HepG2 (cell line): ENCODE measurements around the gene HSPB8. TPM values are rescaled to one million over a fixed set of nuclear protein-coding genes. Genes with fewer than 3 reads are reported as not detected.
A peak's percentile ranks its signal among the peaks of the same experiment; 100 is the strongest.

ENCODE experiments used
- ATAC-seq: fragments of 200-7000 bp; cut with Tn5 transposase; 3 replicates; pipeline ENCODE4 v1.9.1; 2020; ENCODE audit warnings: mild to moderate bottlenecking, moderate library complexity
- Bru-seq: library from RNA; stranded (reverse); fragments of 400-500 nt; gene quantifications from one replicate; lab custom pipeline; 2021; lab: Mats Ljungman, UMichigan
- BruChase-seq, 2 experiments: library from RNA; stranded (reverse); fragments of 400-500 nt; gene quantifications; one replicate each; lab custom pipeline; 2021; lab: Mats Ljungman, UMichigan
- BruUV-seq: library from RNA; stranded (reverse); fragments of 400-500 nt; replicated peaks from 2 replicates; lab custom pipeline; 2021; lab: Mats Ljungman, UMichigan
- CTCF ChIA-PET: fragments of 300-600 bp; formaldehyde crosslinking; extraction: SDS; loops from one replicate; lab custom pipeline; 2021; ENCODE audit warnings: low total read pairs, inconsistent platforms, low intra/inter-chr PET ratio; lab: Yijun Ruan, JAX
- POLR2A ChIA-PET: fragments of 350-600 bp; sonication (Branson Sonifier 250); formaldehyde crosslinking; loops from one replicate; lab custom pipeline; 2020; ENCODE audit warnings: antibody characterized with exemption, inconsistent platforms; lab: Yijun Ruan, JAX
- DNase-seq: peaks from one replicate; pipeline ENCODE4 v3.0.0-alpha.2; 2015; ENCODE audit warnings: low spot score
- FAIRE-seq: peaks from 3 replicates; lab custom pipeline; 2011; peaks lifted over from hg19 to GRCh38; lab: Jason Lieb, UNC
- H2AFZ ChIP-seq: one replicate; pipeline ENCODE4 v1.6.1; 2011; ENCODE audit warnings: low read length, inconsistent platforms
- H3K27ac ChIP-seq: fragments of 300-600 bp; 3 replicates; pipeline ENCODE4 v1.8.0; 2011; ENCODE audit warnings: mixed run types, mild to moderate bottlenecking, mixed read lengths, low read length, inconsistent platforms; ENCODE audit not compliant: insufficient read depth; ENCODE audit errors: extremely low read length
- H3K27me3 ChIP-seq, 2 experiments: fragments of 200-600 bp in 1 of 2; 2 replicates in 1 of 2; 3 replicates in 1 of 2; pipeline versions ENCODE4 v1.6.0 to v1.8.0; 2011; ENCODE audit warnings: low read length in 2 of 2, mild to moderate bottlenecking in 2 of 2, moderate library complexity in 2 of 2, inconsistent platforms in 1 of 2; ENCODE audit not compliant: insufficient read depth in 2 of 2, control insufficient read depth in 1 of 2
- H3K36me3 ChIP-seq, 2 experiments: fragments of 200-600 bp in 1 of 2; replicated peaks in 1 of 2; 2 replicates in 1 of 2; 3 replicates in 1 of 2; pipeline versions ENCODE4 v1.5.1 to v1.8.0; 2011; ENCODE audit warnings: low read length in 2 of 2, inconsistent platforms in 1 of 2; ENCODE audit not compliant: insufficient read depth in 2 of 2, control insufficient read depth in 1 of 2
- H3K4me1 ChIP-seq: 2 replicates; pipeline ENCODE4 v1.5.1; 2012; ENCODE audit warnings: low read length, inconsistent platforms; ENCODE audit not compliant: insufficient read depth
- H3K4me2 ChIP-seq: 2 replicates; pipeline ENCODE4 v1.6.0; 2011; ENCODE audit warnings: low read depth, low read length, inconsistent platforms
- H3K4me3 ChIP-seq, 3 experiments: fragments of 200-600 bp in 1 of 3; sonication (generic), shearing (Covaris generic) in 1 of 3; replicated peaks in 1 of 3; 2 replicates each; pipeline ENCODE4 v1.5.1; 2011 to 2016; ENCODE audit warnings: low read length in 3 of 3, inconsistent platforms in 2 of 3, low read depth in 2 of 3, mild to moderate bottlenecking in 2 of 3, control low read depth in 1 of 3, mixed read lengths in 1 of 3; ENCODE audit not compliant: insufficient read depth in 1 of 3
- H3K79me2 ChIP-seq: one replicate; pipeline ENCODE4 v1.6.1; 2011; ENCODE audit warnings: low read length, inconsistent platforms; ENCODE audit not compliant: insufficient read depth
- H3K9ac ChIP-seq: 2 replicates; pipeline ENCODE4 v1.6.0; 2011; ENCODE audit warnings: mild to moderate bottlenecking, low read depth, low read length, inconsistent platforms; ENCODE audit not compliant: insufficient read depth
- H3K9me3 ChIP-seq: 2 replicates; pipeline ENCODE4 v1.5.1; 2012; ENCODE audit warnings: mild to moderate bottlenecking, low read length
- H4K20me1 ChIP-seq: 2 replicates; pipeline ENCODE4 v1.6.0; 2011; ENCODE audit warnings: inconsistent platforms, mild to moderate bottlenecking, low read length, moderate library complexity; ENCODE audit not compliant: insufficient read depth
- PATZ1 ChIP-seq: sonication (generic); formaldehyde crosslinking; IDR thresholded peaks from 2 replicates; pipeline ENCODE4 v1.4.0; 2020; ENCODE audit warnings: missing genetic modification reagents
- TEAD3 ChIP-seq: optimal IDR thresholded peaks from 2 replicates; pipeline ENCODE3; 2016; ENCODE audit warnings: borderline replicate concordance
- ZFP36 ChIP-seq: fragments of 150-350 bp; IDR thresholded peaks from 2 replicates; pipeline ENCODE4 v1.6.1; 2018; ENCODE audit warnings: borderline replicate concordance, low read length, low read depth; ENCODE audit not compliant: partially characterized antibody
- WGBS: methylation state at CpG from one replicate; pipeline ENCODE4 v1.1.6; 2017; ENCODE audit warnings: low lambda C conversion rate; 5-methylcytosine and 5-hydroxymethylcytosine counted together
- in situ Hi-C: cut with HindIII; loops from 2 replicates; pipeline ENCODE4 v1.10.0; 2017; ENCODE audit warnings: low pct_unique_long_range_greater_than_20kb; ENCODE audit not compliant: extremely low pct_ligation_motif_present
- intact Hi-C: fragments of 100-400 bp; cut with micrococcal nuclease; formaldehyde crosslinking; loops from one replicate; pipeline ENCODE4 v1.10.0; 2022; ENCODE audit not compliant: unreplicated experiment
- long read RNA-seq, 2 experiments: library from RNA in 1 of 2; library from polyadenylated mRNA in 1 of 2; stranded (forward) in 1 of 2; unstranded in 1 of 2; transcript quantifications; one replicate each; pipeline ENCODE4 v2.0.0, GENCODE V29; 2019 to 2022
- polyA minus RNA-seq, 3 experiments: library from RNA; depleted of rRNA, polyadenylated mRNA; stranded (reverse); fragments of >200 nt; gene quantifications; 2 replicates each; pipeline ENCODE4 v1.2.3, GENCODE V29; 2011; ENCODE audit warnings: low replicate concordance in 1 of 3
- polyA plus RNA-seq, 8 experiments: library from polyadenylated mRNA; depleted of rRNA in 3 of 8; stranded (reverse) in 7 of 8; unstranded in 1 of 8; fragments of >200 nt; fragmentation: Illumina TruSeq in 4 of 8; extraction: Trizol in 4 of 8; gene quantifications; 2 replicates each; pipeline versions ENCODE4 v1.2.1 to v1.2.3, GENCODE V29; 2011 to 2016; ENCODE audit warnings: low read depth in 4 of 8, missing spikeins in 1 of 8, mixed read lengths in 1 of 8; ENCODE audit not compliant: insufficient read depth in 1 of 8
- total RNA-seq, 5 experiments: library from RNA; depleted of rRNA; stranded (reverse); fragments of >200 nt; fragmentation: Illumina TruSeq; extraction: Trizol; gene quantifications; 2 replicates each; pipeline ENCODE4 v1.2.3, GENCODE V29; 2016; ENCODE audit warnings: low read depth in 1 of 5

HSPB8 gene
- 0.44 and 0.49 TPM in 2 replicates for total RNA-seq (2016; rRNA removed; fragmentation: Illumina TruSeq; extraction: Trizol)
- total RNA-seq (2016; cell fraction: cytosol; rRNA removed; fragmentation: Illumina TruSeq; extraction: Trizol; ENCODE audit: low read depth) = 0.10 TPM in 1 of 2 replicates, not detected in the other
- 0.22 and 0.27 TPM in 2 replicates for total RNA-seq (2016; cell fraction: insoluble cytoplasmic fraction; rRNA removed; fragmentation: Illumina TruSeq; extraction: Trizol)
- total RNA-seq (2016; cell fraction: membrane; rRNA removed; fragmentation: Illumina TruSeq; extraction: Trizol) = 0.31 TPM in 2 replicates
- 0.16 and 0.50 TPM in 2 replicates for total RNA-seq (2016; cell fraction: nucleus; rRNA removed; fragmentation: Illumina TruSeq; extraction: Trizol)
- polyA plus RNA-seq (2011; rRNA removed) = 0.54 and 0.60 TPM in 2 replicates
- 0.30 and 0.64 TPM in 2 replicates for polyA plus RNA-seq (2011; cell fraction: cytosol; rRNA removed)
- polyA plus RNA-seq (2011; cell fraction: nucleus; rRNA removed) = 0.27 and 0.35 TPM in 2 replicates
- 0.16 TPM in 1 of 2 replicates, not detected in the other for polyA plus RNA-seq (2012)
- 0.10 TPM in 1 of 2 replicates, not detected in the other for polyA plus RNA-seq (2016; cell fraction: cytosol; fragmentation: Illumina TruSeq; extraction: Trizol; ENCODE audit: low read depth)
- 0.57 and 0.75 TPM in 2 replicates for polyA plus RNA-seq (2016; cell fraction: insoluble cytoplasmic fraction; fragmentation: Illumina TruSeq; extraction: Trizol; ENCODE audit: low read depth)
- polyA plus RNA-seq (2016; cell fraction: membrane; fragmentation: Illumina TruSeq; extraction: Trizol; ENCODE audit: low read depth) = 0.27 TPM in 1 of 2 replicates, not detected in the other
- 0.22 and 0.49 TPM in 2 replicates for polyA plus RNA-seq (2016; cell fraction: nucleus; fragmentation: Illumina TruSeq; extraction: Trizol; ENCODE audit: insufficient read depth, low read depth)
- polyA minus RNA-seq (2011; rRNA and poly(A)+ RNA removed; ENCODE audit: low replicate concordance) = 0.52 and 44.1 TPM in 2 replicates
- 0.53 TPM in 1 of 2 replicates, not detected in the other for polyA minus RNA-seq (2011; cell fraction: cytosol; rRNA and poly(A)+ RNA removed)
- polyA minus RNA-seq (2011; cell fraction: nucleus; rRNA and poly(A)+ RNA removed) = 0.75 and 1.2 TPM in 2 replicates
- percentile 37 among the genes with signal in this experiment for Bru-seq, nascent RNA
- BruChase-seq, experiment 1, labeled RNA remaining after a 6-hour chase = percentile 38 among the genes with signal in this experiment
- percentile 38 among the genes with signal in this experiment for BruChase-seq, experiment 2, labeled RNA remaining after a 2-hour chase
- long read RNA-seq, experiment 1, partial matches to known transcripts = 0 of 2 reads
- long read RNA-seq, experiment 1, other reads (novel, unspliced or antisense) = 0 of 2 reads
- long read RNA-seq, experiment 2, partial matches to known transcripts = 0 of 3 reads
- long read RNA-seq, experiment 2, other reads (novel, unspliced or antisense) = 2 of 3 reads

GRCh38 chr12:119178544-119179334 is at the start of gene HSPB8:
HSPB8 (plus strand) TSS chr12:119178931; CDS start chr12:119179313, 382 bp downstream.
- ChIA-PET CTCF (no interaction called here), POLR2A (no interaction called here)
- H3K9ac ChIP-seq = no peak within 1 kb of the TSS
- H2AFZ ChIP-seq = no peak within 1 kb of the TSS
- no peaks in the 10 kb centered on the region for H3K79me2 ChIP-seq
- ATAC-seq (peak; percentile 79), DNase-seq (peak; percentile 21), FAIRE-seq (no peak)
- H3K4me1 ChIP-seq = peaks cover 17% of the 10 kb centered on the region; the same call in 1 of the 2 replicates
- no peaks in the 10 kb centered on the region for H3K36me3 ChIP-seq
- peaks cover 0 to 17% of the 10 kb centered on the region in 2 experiments; a peak in 3 of 5 replicates for H3K27me3 ChIP-seq
- BruUV-seq = no TSS peak
- no peak within 1 kb of the TSS for H3K27ac ChIP-seq
- peak within 1 kb of the TSS in 1 of 3 experiments; percentile 31; a peak in 1 of 6 replicates for H3K4me3 ChIP-seq
- 5% methylated on average over 12 of the region's 33 CpGs for WGBS
- in situ Hi-C loops (no loop called here), intact Hi-C loops (no loop called here)
- H4K20me1 ChIP-seq = no peaks in the 10 kb centered on the region
- H3K4me2 ChIP-seq = peak within 1 kb of the TSS; percentile 42; the same call in 1 of the 2 replicates
- no peaks in the 10 kb centered on the region for H3K9me3 ChIP-seq
- TF ChIP-seq TEAD3 (CRISPR knock-in tag) (peak; percentile 0), ZFP36 (no peak), PATZ1 (CRISPR knock-in tag) (0 out of 2 replicates have a peak, but pooled peaks have one; percentile 10)
